Measurements from ENCODE around the gene PHPT1. TPM values are rescaled to one million over a fixed set of nuclear protein-coding genes. Genes with fewer than 3 reads are reported as not detected.
"Not testable (repeated sequence)": the region's sequence is repeated elsewhere in the genome, so short reads cannot be mapped to it uniquely, and the experiment has no call there.

Gene PHPT1
- polyA plus RNA-seq, 2 donors = 83.1 to 101 TPM

- H3K27me3 ChIP-seq (ENCODE audit: control insufficient read depth in 1 of 2, insufficient read depth in 2 of 2, low read length in 2 of 2) = no peaks in the 10 kb centered on the region
- no peaks in the 10 kb centered on the region for H3K9me3 ChIP-seq (ENCODE audit: control insufficient read depth in 2 of 2, insufficient read depth in 1 of 2, low read depth in 1 of 2, low read length in 1 of 2)
- no peak overlapping the region for H3K4me3 ChIP-seq (ENCODE audit: low read depth in 1 of 2, low read length in 2 of 2)
- peaks cover 6 to 14% of the 10 kb centered on the region in 2 donors for H3K36me3 ChIP-seq (ENCODE audit: control insufficient read depth in 2 of 2, insufficient read depth in 2 of 2, low read length in 1 of 2)
- H3K4me1 ChIP-seq (ENCODE audit: control insufficient read depth in 2 of 2, insufficient read depth in 2 of 2, low read length in 1 of 2) = peaks cover 0 to 8% of the 10 kb centered on the region in 2 donors
- H3K27ac ChIP-seq (ENCODE audit: low read depth in 2 of 2, low read length in 1 of 2) = no peak overlapping the region
- WGBS, 2 donors = 98% methylated on average over 18 of the region's 18 CpGs
These were observed 18.3 kb downstream of the PHPT1 start for GRCh38 chr9:136867480-136867879.

- Histone ChIP-seq H3K4me1 (ENCODE audit: control insufficient read depth in 2 of 2, insufficient read depth in 2 of 2, low read length in 1 of 2) (peaks cover 0 to 8% of the 10 kb centered on the region in 2 donors), H3K4me3 (ENCODE audit: low read depth in 1 of 2, low read length in 2 of 2) (no peak overlapping the region), H3K27me3 (ENCODE audit: control insufficient read depth in 1 of 2, insufficient read depth in 2 of 2, low read length in 2 of 2) (no peaks in the 10 kb centered on the region), H3K36me3 (ENCODE audit: control insufficient read depth in 2 of 2, insufficient read depth in 2 of 2, low read length in 1 of 2) (peaks cover 2 to 9% of the 10 kb centered on the region in 2 donors), H3K27ac (ENCODE audit: low read depth in 2 of 2, low read length in 1 of 2) (no peak overlapping the region), H3K9me3 (ENCODE audit: control insufficient read depth in 2 of 2, insufficient read depth in 1 of 2, low read depth in 1 of 2, low read length in 1 of 2) (no peaks in the 10 kb centered on the region)
- WGBS, 2 donors = 98% methylated on average over 18 of the region's 18 CpGs
These were observed 18.7 kb downstream of the PHPT1 start for GRCh38 chr9:136867917-136868316.

GRCh38 chr9:136868644-136869043 lies 19.4 kb downstream of the PHPT1 start:
- Histone ChIP-seq H3K4me1 (ENCODE audit: control insufficient read depth in 2 of 2, insufficient read depth in 2 of 2, low read length in 1 of 2) (peaks cover 0 to 8% of the 10 kb centered on the region in 2 donors), H3K9me3 (ENCODE audit: control insufficient read depth in 2 of 2, insufficient read depth in 1 of 2, low read depth in 1 of 2, low read length in 1 of 2) (no peaks in the 10 kb centered on the region), H3K36me3 (ENCODE audit: control insufficient read depth in 2 of 2, insufficient read depth in 2 of 2, low read length in 1 of 2) (peaks cover 0 to 2% of the 10 kb centered on the region in 2 donors), H3K27ac (ENCODE audit: low read depth in 2 of 2, low read length in 1 of 2) (no peak overlapping the region), H3K27me3 (ENCODE audit: control insufficient read depth in 1 of 2, insufficient read depth in 2 of 2, low read length in 2 of 2) (no peaks in the 10 kb centered on the region), H3K4me3 (ENCODE audit: low read depth in 1 of 2, low read length in 2 of 2) (no peak overlapping the region)
- 93 to 96% methylated on average over 11 of the region's 11 CpGs for WGBS, 2 donors

GRCh38 chr9:136869611-136870010 lies 20.4 kb downstream of the PHPT1 start:
- not testable (repeated sequence) for H3K4me1 ChIP-seq (ENCODE audit: control insufficient read depth in 2 of 2, insufficient read depth in 2 of 2, low read length in 1 of 2); H3K27me3 ChIP-seq (ENCODE audit: control insufficient read depth in 1 of 2, insufficient read depth in 2 of 2, low read length in 2 of 2); H3K4me3 ChIP-seq (ENCODE audit: low read depth in 1 of 2, low read length in 2 of 2); H3K9me3 ChIP-seq (ENCODE audit: control insufficient read depth in 2 of 2, insufficient read depth in 1 of 2, low read depth in 1 of 2, low read length in 1 of 2); H3K36me3 ChIP-seq (ENCODE audit: control insufficient read depth in 2 of 2, insufficient read depth in 2 of 2, low read length in 1 of 2); H3K27ac ChIP-seq (ENCODE audit: low read depth in 2 of 2, low read length in 1 of 2)
- 67 to 77% methylated on average over 2 of the region's 2 CpGs for WGBS, 2 donors

- H3K27ac ChIP-seq (ENCODE audit: low read depth in 2 of 2, low read length in 1 of 2) = no peak overlapping the region
- 94 to 97% methylated on average over 6 of the region's 6 CpGs for WGBS, 2 donors
- H3K4me1 ChIP-seq (ENCODE audit: control insufficient read depth in 2 of 2, insufficient read depth in 2 of 2, low read length in 1 of 2) = no peaks in the 10 kb centered on the region
- no peak overlapping the region for H3K4me3 ChIP-seq (ENCODE audit: low read depth in 1 of 2, low read length in 2 of 2)
- no peaks in the 10 kb centered on the region for H3K36me3 ChIP-seq (ENCODE audit: control insufficient read depth in 2 of 2, insufficient read depth in 2 of 2, low read length in 1 of 2)
- H3K27me3 ChIP-seq (ENCODE audit: control insufficient read depth in 1 of 2, insufficient read depth in 2 of 2, low read length in 2 of 2) = no peaks in the 10 kb centered on the region
- H3K9me3 ChIP-seq (ENCODE audit: control insufficient read depth in 2 of 2, insufficient read depth in 1 of 2, low read depth in 1 of 2, low read length in 1 of 2) = no peaks in the 10 kb centered on the region
These were observed 25.9 kb downstream of the PHPT1 start for GRCh38 chr9:136875155-136875554.

- WGBS, 2 donors = 88 to 91% methylated on average over 5 of the region's 5 CpGs
These were observed 27.3 kb downstream of the PHPT1 start for GRCh38 chr9:136876476-136876875.

GRCh38 chr9:136880651-136881050 lies 31.4 kb downstream of the PHPT1 start:
- Histone ChIP-seq H3K4me1 (ENCODE audit: control insufficient read depth in 2 of 2, insufficient read depth in 2 of 2, low read length in 1 of 2) (peaks cover 7 to 8% of the 10 kb centered on the region in 2 donors), H3K27ac (ENCODE audit: low read depth in 2 of 2, low read length in 1 of 2) (no peak overlapping the region), H3K36me3 (ENCODE audit: control insufficient read depth in 2 of 2, insufficient read depth in 2 of 2, low read length in 1 of 2) (no peaks in the 10 kb centered on the region), H3K9me3 (ENCODE audit: control insufficient read depth in 2 of 2, insufficient read depth in 1 of 2, low read depth in 1 of 2, low read length in 1 of 2) (no peaks in the 10 kb centered on the region), H3K27me3 (ENCODE audit: control insufficient read depth in 1 of 2, insufficient read depth in 2 of 2, low read length in 2 of 2) (no peaks in the 10 kb centered on the region), H3K4me3 (ENCODE audit: low read depth in 1 of 2, low read length in 2 of 2) (no peak overlapping the region)
- 84 to 85% methylated on average over 11 of the region's 11 CpGs for WGBS, 2 donors

More at GRCh38 chr9:136876476-136876875, 27.3 kb downstream of the PHPT1 start:
- no peaks in the 10 kb centered on the region for H3K27me3 ChIP-seq (ENCODE audit: control insufficient read depth in 1 of 2, insufficient read depth in 2 of 2, low read length in 2 of 2)
- no peaks in the 10 kb centered on the region for H3K9me3 ChIP-seq (ENCODE audit: control insufficient read depth in 2 of 2, insufficient read depth in 1 of 2, low read depth in 1 of 2, low read length in 1 of 2)
- no peaks in the 10 kb centered on the region for H3K36me3 ChIP-seq (ENCODE audit: control insufficient read depth in 2 of 2, insufficient read depth in 2 of 2, low read length in 1 of 2)
- H3K4me1 ChIP-seq (ENCODE audit: control insufficient read depth in 2 of 2, insufficient read depth in 2 of 2, low read length in 1 of 2) = no peaks in the 10 kb centered on the region
- H3K27ac ChIP-seq (ENCODE audit: low read depth in 2 of 2, low read length in 1 of 2) = no peak overlapping the region
- no peak overlapping the region for H3K4me3 ChIP-seq (ENCODE audit: low read depth in 1 of 2, low read length in 2 of 2)

- H3K36me3 ChIP-seq (ENCODE audit: control insufficient read depth in 2 of 2, insufficient read depth in 2 of 2, low read length in 1 of 2) = no peaks in the 10 kb centered on the region
- no peaks in the 10 kb centered on the region for H3K27me3 ChIP-seq (ENCODE audit: control insufficient read depth in 1 of 2, insufficient read depth in 2 of 2, low read length in 2 of 2)
- H3K9me3 ChIP-seq (ENCODE audit: control insufficient read depth in 2 of 2, insufficient read depth in 1 of 2, low read depth in 1 of 2, low read length in 1 of 2) = no peaks in the 10 kb centered on the region
- no peak overlapping the region for H3K4me3 ChIP-seq (ENCODE audit: low read depth in 1 of 2, low read length in 2 of 2)
- 15 to 16% methylated on average over 9 of the region's 9 CpGs for WGBS, 2 donors
- peaks cover 7 to 8% of the 10 kb centered on the region in 2 donors for H3K4me1 ChIP-seq (ENCODE audit: control insufficient read depth in 2 of 2, insufficient read depth in 2 of 2, low read length in 1 of 2)
- peak overlapping the region; percentile 68 to 89 for H3K27ac ChIP-seq (ENCODE audit: low read depth in 2 of 2, low read length in 1 of 2)
These were observed 32.5 kb downstream of the PHPT1 start for GRCh38 chr9:136881691-136882108.

- Histone ChIP-seq H3K9me3 (ENCODE audit: control insufficient read depth in 2 of 2, insufficient read depth in 1 of 2, low read depth in 1 of 2, low read length in 1 of 2) (no peaks in the 10 kb centered on the region), H3K36me3 (ENCODE audit: control insufficient read depth in 2 of 2, insufficient read depth in 2 of 2, low read length in 1 of 2) (no peaks in the 10 kb centered on the region), H3K27me3 (ENCODE audit: control insufficient read depth in 1 of 2, insufficient read depth in 2 of 2, low read length in 2 of 2) (no peaks in the 10 kb centered on the region), H3K27ac (ENCODE audit: low read depth in 2 of 2, low read length in 1 of 2) (peak overlapping the region; percentile 68 to 89), H3K4me3 (ENCODE audit: low read depth in 1 of 2, low read length in 2 of 2) (peak overlapping the region; percentile 7 to 20), H3K4me1 (ENCODE audit: control insufficient read depth in 2 of 2, insufficient read depth in 2 of 2, low read length in 1 of 2) (peaks cover 8 to 11% of the 10 kb centered on the region in 2 donors)
- 30 to 42% methylated on average over 18 to 19 of the region's 19 CpGs for WGBS, 2 donors
These were observed 33.1 kb downstream of the PHPT1 start for GRCh38 chr9:136882109-136882946.

GRCh38 chr9:136882947-136883283 lies 33.7 kb downstream of the PHPT1 start:
- not testable (repeated sequence) for H3K27me3 ChIP-seq (ENCODE audit: control insufficient read depth in 1 of 2, insufficient read depth in 2 of 2, low read length in 2 of 2); H3K4me3 ChIP-seq (ENCODE audit: low read depth in 1 of 2, low read length in 2 of 2); H3K36me3 ChIP-seq (ENCODE audit: control insufficient read depth in 2 of 2, insufficient read depth in 2 of 2, low read length in 1 of 2); H3K9me3 ChIP-seq (ENCODE audit: control insufficient read depth in 2 of 2, insufficient read depth in 1 of 2, low read depth in 1 of 2, low read length in 1 of 2)
- Histone ChIP-seq H3K27ac (ENCODE audit: low read depth in 2 of 2, low read length in 1 of 2) (peak overlapping the region; percentile 2 to 89), H3K4me1 (ENCODE audit: control insufficient read depth in 2 of 2, insufficient read depth in 2 of 2, low read length in 1 of 2) (peaks cover 8 to 12% of the 10 kb centered on the region in 2 donors)
- 56 to 60% methylated on average over 9 of the region's 9 CpGs for WGBS, 2 donors
